ENCODE results near the gene CDCP1.

CDCP1 gene

GRCh38 chr3:45137656-45138181 lies 8.5 kb downstream of the CDCP1 start:
- DNase-seq (ENCODE audit: low spot score) = no peak

GRCh38 chr3:45135959-45136358 lies 10.2 kb downstream of the CDCP1 start:
- no peak for DNase-seq (ENCODE audit: low spot score)

GRCh38 chr3:45134758-45135521 lies 11.2 kb downstream of the CDCP1 start:
- DNase-seq (ENCODE audit: low spot score) = no peak

- no peak for DNase-seq (ENCODE audit: low spot score)
Observed at GRCh38 chr3:45132568-45133211, 13.5 kb downstream of the CDCP1 start.

GRCh38 chr3:45131201-45131600 lies 15.0 kb downstream of the CDCP1 start:
- DNase-seq (ENCODE audit: low spot score) = no peak

- DNase-seq (ENCODE audit: low spot score) = no peak
Observed at GRCh38 chr3:45130476-45130875, 15.7 kb downstream of the CDCP1 start.

- no peak for DNase-seq (ENCODE audit: low spot score)
Observed at GRCh38 chr3:45128950-45129349, 17.2 kb downstream of the CDCP1 start.

GRCh38 chr3:45127130-45127822 lies 18.9 kb downstream of the CDCP1 start:
- no peak for DNase-seq (ENCODE audit: low spot score)

GRCh38 chr3:45126730-45127129 lies 19.4 kb downstream of the CDCP1 start:
- DNase-seq (ENCODE audit: low spot score) = no peak

GRCh38 chr3:45125550-45126026 lies 20.6 kb downstream of the CDCP1 start:
- no peak for DNase-seq (ENCODE audit: low spot score)

- DNase-seq (ENCODE audit: low spot score) = no peak
Observed at GRCh38 chr3:45124956-45125355, 21.2 kb downstream of the CDCP1 start.

- DNase-seq (ENCODE audit: low spot score) = peak; percentile 86
Observed at GRCh38 chr3:45124352-45124751, 21.8 kb downstream of the CDCP1 start.

- DNase-seq (ENCODE audit: low spot score) = peak; percentile 90
Observed at GRCh38 chr3:45123581-45124269, 22.5 kb downstream of the CDCP1 start.

- peak; percentile 67 for DNase-seq (ENCODE audit: low spot score)
Observed at GRCh38 chr3:45123030-45123429, 23.1 kb downstream of the CDCP1 start.

- no peak for DNase-seq (ENCODE audit: low spot score)
Observed at GRCh38 chr3:45120359-45121158, 25.6 kb downstream of the CDCP1 start.

- no peak for DNase-seq (ENCODE audit: low spot score)
Observed at GRCh38 chr3:45119824-45120358, 26.3 kb downstream of the CDCP1 start.

GRCh38 chr3:45119376-45119775 lies 26.8 kb downstream of the CDCP1 start:
- no peak for DNase-seq (ENCODE audit: low spot score)

GRCh38 chr3:45118615-45119071 lies 27.5 kb downstream of the CDCP1 start:
- no peak for DNase-seq (ENCODE audit: low spot score)

GRCh38 chr3:45116350-45116749 lies 29.8 kb downstream of the CDCP1 start:
- no peak for DNase-seq (ENCODE audit: low spot score)

- no peak for DNase-seq (ENCODE audit: low spot score)
Observed at GRCh38 chr3:45113625-45114050, 32.5 kb downstream of the CDCP1 start.

- no peak for DNase-seq (ENCODE audit: low spot score)
Observed at GRCh38 chr3:45112939-45113338, 33.2 kb downstream of the CDCP1 start.

Measured in kidney capillary endothelial cell (primary cell).